MG63 (cell line): ENCODE data around the gene INCA1. TPM values are rescaled to one million over a fixed set of nuclear protein-coding genes. Genes with fewer than 3 reads are reported as not detected.

ENCODE experiments used
- total RNA-seq: library from RNA; depleted of rRNA; stranded (reverse); fragments of >200 nt; shearing (Covaris generic); gene quantifications from 2 replicates; pipeline ENCODE4 v1.2.3, GENCODE V29; 2014; ENCODE audit warnings: low replicate concordance; rRNA removed

INCA1 gene
- total RNA-seq, 1 experiment from 2014 or later: not detected

Other genes starting within 250 kb of the INCA1 start
- not detected in 2 replicates for gene TM4SF5, start 225.6 kb downstream of the INCA1 start, total RNA-seq
- not detected in 2 replicates for gene VMO1, start 211.2 kb downstream of the INCA1 start, total RNA-seq
- gene GLTPD2, start 208.6 kb downstream of the INCA1 start, total RNA-seq: not detected in 2 replicates
- gene PSMB6, start 201.4 kb downstream of the INCA1 start, total RNA-seq: 149 and 177 TPM in 2 replicates
- 3.7 and 5.8 TPM in 2 replicates for gene PLD2, start 190.4 kb downstream of the INCA1 start, total RNA-seq
- gene MINK1, start 164.2 kb downstream of the INCA1 start, total RNA-seq: 15.1 and 19.1 TPM in 2 replicates
- 0.16 and 0.94 TPM in 2 replicates for gene C17orf107, start 98.0 kb downstream of the INCA1 start, total RNA-seq
- 0.07 TPM in 1 of 2 replicates, not detected in the other for gene CHRNE, start 94.4 kb downstream of the INCA1 start, total RNA-seq
- gene GP1BA, start 65.2 kb downstream of the INCA1 start, total RNA-seq: not detected in 2 replicates
- 48.0 and 87.3 TPM in 2 replicates for gene SLC25A11, start 57.5 kb downstream of the INCA1 start, total RNA-seq
- gene RNF167, start 57.3 kb downstream of the INCA1 start, total RNA-seq: 20.4 and 29.9 TPM in 2 replicates
- 182 and 263 TPM in 2 replicates for gene PFN1, start 49.0 kb downstream of the INCA1 start, total RNA-seq
- gene ENO3, start 46.4 kb downstream of the INCA1 start, total RNA-seq: 1.3 TPM in 1 of 2 replicates, not detected in the other
- 32.2 and 88.3 TPM in 2 replicates for gene SPAG7, start 29.7 kb downstream of the INCA1 start, total RNA-seq
- gene CAMTA2, start 9.8 kb downstream of the INCA1 start, total RNA-seq: 1.9 and 5.6 TPM in 2 replicates
- 19.1 and 58.1 TPM in 2 replicates for gene KIF1C, start 428 bp upstream of the INCA1 start, total RNA-seq
- not detected in 2 replicates for gene SLC52A1, start 37.9 kb upstream of the INCA1 start, total RNA-seq
- 0.40 and 1.4 TPM in 2 replicates for gene ZFP3, start 80.9 kb upstream of the INCA1 start, total RNA-seq
- 10.7 and 15.9 TPM in 2 replicates for gene ZNF232, start 114.4 kb upstream of the INCA1 start, total RNA-seq
- not detected in 2 replicates for gene USP6, start 118.5 kb upstream of the INCA1 start, total RNA-seq
- gene ZNF594, start 194.3 kb upstream of the INCA1 start, total RNA-seq: 3.0 and 3.1 TPM in 2 replicates
- not detected in 2 replicates for gene SCIMP, start 237.3 kb upstream of the INCA1 start, total RNA-seq